Measurements from ENCODE around the gene TMEM141.
"Not testable (repeated sequence)": the region's sequence is repeated elsewhere in the genome, so short reads cannot be mapped to it uniquely, and the experiment has no call there.

The TMEM141 gene

DNA sequence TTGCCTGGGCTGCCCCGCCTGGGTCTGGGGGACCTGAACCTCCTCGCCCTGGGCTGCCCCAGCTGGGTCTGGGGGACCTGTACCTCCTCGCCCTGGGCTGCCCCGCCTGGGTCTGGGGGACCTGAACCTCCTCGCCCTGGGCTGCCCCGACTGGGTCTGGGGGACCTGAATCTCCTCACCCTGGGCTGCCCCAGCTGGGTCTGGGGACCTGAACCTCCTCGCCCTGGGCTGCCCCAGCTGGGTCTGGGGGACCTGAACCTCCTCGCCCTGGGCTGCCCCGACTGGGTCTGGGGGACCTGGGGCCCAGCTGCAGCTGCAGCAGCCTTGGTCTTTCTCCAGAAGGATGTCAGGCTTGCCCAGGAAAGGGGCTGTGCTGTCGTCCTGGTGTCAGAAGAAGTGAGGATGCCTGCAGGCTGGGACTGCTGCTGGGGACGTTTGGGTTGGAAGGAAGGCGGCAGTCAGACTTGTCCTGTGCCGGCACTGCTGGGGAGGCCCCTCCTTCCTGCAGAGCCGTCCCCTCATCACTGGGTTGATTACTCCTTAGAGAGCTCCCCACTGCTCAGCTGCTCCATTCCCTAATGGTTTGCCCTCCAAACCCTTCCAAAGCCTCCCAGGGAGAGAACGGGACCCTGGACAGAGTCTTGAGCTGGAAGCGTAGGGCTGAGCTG is 42.4 kb downstream of the TMEM141 start:
- not testable (repeated sequence) for DNase-seq (ENCODE audit: low spot score)

- DNase-seq (ENCODE audit: low spot score): no peak
Measured at GRCh38 chr9:136835162-136835931, 44.2 kb downstream of the TMEM141 start.

DNA sequence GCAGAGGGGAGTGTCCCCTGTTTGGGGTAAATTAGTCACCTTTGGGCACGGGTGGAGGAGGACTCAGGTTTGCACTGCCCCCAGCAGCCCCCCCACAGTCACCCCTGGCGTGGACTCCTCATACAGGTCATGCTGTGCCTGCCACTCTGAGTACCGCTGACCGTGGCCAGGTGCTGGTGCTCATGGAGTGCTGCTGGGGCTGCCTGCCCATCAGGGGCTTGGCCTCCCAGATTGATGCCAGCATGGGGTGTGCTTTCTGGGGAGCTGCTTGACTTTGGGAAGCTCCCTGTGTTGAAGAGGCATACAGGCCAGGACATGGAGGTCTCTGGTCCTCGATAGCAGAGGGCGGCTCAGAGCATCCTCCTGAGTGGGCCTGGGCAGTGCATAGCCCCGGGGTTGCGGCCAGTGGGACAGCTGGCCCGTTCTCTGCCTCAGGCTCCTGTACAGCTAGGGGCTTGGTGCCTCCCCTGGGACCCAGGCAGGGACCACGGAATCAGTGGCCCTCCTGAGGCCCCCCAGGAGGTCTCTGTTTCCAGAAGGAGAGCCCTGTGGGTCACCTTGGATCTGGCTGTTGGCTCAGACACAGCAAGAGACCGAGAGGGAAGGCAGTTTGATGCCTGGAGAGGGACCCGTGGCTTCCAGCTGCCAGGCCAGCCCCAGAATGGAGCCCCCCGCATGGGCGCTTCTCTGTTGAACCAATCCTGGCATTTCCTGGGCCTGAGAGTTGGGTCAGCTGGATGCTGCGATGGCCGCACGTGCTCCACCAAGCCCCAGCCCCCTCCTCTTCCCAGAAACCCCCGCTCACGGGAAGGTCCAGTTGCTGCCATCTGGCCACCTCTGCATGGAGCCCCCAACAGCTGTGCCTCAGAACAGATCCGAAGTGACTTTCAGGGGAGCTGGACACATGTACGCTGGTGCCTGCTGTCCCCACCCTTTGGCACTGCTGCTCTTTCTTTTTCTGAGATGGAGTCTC is 45.1 kb downstream of the TMEM141 start:
- DNase-seq (ENCODE audit: low spot score): no peak

DNA sequence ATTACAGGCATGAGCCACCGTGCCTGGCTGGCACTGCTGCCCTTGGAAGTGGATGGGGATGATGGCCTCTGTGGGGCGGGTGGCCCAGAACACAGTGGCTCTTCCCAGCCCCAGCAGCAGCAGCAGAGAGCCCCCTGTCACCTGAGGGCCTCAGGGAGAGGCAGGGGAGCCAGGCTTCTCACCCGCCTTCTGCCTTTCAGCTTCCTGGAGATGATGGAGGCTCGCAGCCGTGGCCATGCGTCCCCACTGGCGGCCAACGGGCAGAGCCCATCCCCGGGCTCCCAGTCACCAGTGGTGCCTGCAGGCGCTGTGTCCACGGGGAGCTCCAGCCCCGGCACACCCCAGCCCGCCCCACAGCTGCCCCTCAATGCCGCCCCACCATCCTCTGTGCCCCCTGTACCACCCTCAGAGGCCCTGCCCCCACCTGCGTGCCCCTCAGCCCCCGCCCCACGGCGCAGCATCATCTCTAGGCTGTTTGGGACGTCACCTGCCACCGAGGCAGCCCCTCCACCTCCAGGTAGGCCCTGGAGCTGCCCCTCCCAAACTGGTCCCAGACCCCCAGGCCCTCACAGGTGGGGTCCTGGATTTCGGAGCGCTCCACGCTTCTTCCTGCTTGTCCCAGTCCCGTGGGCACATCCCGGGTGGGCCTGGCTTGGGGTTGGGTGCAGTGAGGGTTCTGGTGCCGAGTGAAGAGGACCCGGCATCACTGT is 46.2 kb downstream of the TMEM141 start:
- no peak for DNase-seq (ENCODE audit: low spot score)

DNA sequence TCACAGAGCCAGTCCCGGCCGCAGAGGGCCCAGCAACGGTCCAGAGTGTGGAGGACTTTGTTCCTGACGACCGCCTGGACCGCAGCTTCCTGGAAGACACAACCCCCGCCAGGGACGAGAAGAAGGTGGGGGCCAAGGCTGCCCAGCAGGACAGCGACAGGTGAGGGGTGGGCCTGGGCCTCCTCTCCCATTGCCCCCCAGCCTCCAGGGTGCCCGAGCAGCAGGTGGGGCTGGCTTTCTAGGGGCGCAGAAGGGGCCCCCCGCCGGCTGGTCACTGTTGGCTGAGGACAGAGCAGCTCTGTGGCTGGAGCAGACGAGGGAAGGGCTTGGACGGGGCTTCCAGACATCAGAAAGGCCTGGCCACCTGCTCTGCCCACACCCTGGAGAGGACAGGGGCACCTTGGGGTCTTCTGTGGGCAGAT is 46.7 kb downstream of the TMEM141 start:
- not testable (repeated sequence) for DNase-seq (ENCODE audit: low spot score)

DNA sequence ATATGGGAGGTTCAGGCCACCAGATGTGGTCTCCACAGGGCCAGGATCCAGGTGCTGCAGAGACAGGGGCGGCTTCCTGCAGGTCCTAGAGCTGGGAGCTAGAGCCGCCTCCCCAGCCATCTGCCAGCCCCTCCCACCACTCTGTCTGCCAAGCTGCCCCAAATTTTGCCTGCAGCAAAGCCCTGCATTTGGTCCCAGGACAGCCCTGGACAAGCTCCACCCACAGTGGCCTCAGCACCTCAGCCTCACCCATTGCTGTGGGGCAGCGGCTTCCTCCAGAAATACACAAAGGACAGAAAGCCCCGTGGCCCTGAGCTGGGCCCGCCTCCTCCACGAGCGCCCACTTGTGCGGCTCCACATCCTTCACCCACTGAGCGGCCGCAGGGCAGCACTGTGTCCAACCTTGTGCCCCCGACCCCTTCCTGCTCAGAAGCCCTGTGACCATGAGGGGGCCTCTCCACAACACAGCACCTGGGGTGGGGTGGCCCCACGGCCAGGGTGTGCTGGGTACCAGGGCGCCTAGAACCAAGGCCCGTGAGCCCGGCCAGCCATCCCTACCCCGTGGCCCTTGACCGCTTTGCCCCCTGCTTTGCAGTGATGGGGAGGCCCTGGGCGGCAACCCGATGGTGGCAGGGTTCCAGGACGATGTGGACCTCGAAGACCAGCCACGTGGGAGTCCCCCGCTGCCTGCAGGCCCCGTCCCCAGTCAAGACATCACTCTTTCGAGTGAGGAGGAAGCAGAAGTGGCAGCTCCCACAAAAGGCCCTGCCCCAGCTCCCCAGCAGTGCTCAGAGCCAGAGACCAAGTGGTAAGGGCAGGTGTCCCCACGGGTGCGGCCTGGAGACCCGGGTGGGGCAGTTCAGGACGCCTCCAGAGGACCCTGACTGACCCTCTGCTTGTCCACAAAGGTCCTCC is 47.4 kb downstream of the TMEM141 start:
- no peak for DNase-seq (ENCODE audit: low spot score)

DNA sequence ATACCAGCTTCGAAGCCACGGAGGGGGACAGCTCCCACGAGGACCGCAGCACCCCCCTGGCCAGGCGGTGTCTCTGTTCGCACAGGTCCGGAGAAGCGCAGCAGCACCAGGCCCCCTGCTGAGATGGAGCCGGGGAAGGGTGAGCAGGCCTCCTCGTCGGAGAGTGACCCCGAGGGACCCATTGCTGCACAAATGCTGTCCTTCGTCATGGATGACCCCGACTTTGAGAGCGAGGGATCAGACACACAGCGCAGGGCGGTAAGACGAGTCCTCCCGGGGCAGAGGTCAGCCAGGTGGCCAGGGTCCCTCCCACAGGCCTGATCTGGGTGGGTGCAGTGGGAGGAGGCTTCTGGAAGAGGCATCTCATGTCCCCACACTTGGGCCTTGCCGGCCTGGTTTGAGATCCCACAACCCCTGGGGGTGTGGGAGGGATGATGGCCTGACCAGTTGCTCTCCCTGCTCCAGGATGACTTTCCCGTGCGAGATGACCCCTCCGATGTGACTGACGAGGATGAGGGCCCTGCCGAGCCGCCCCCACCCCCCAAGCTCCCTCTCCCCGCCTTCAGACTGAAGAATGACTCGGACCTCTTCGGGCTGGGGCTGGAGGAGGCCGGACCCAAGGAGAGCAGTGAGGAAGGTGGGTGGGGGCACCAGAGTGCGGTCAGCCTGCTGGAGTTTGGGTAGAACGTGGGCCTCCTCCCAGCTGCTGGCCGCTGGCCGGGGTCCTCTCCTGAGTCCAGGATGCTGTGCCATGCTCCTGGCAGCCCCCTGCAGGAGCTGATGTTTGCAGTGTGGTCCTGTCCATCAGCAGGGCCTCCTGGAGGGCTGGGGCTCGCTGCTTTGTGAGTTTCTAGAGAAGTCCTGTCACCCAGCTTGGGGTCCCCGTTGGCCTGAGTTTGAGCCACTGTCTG is 48.3 kb downstream of the TMEM141 start:
- no peak for DNase-seq (ENCODE audit: low spot score)

- DNase-seq (ENCODE audit: low spot score): no peak
Measured at GRCh38 chr9:136840140-136840876, 49.2 kb downstream of the TMEM141 start.

- DNase-seq (ENCODE audit: low spot score): peak; percentile 65
Measured at GRCh38 chr9:136840877-136841645, 49.9 kb downstream of the TMEM141 start.

- not testable (repeated sequence) for DNase-seq (ENCODE audit: low spot score)
Measured at GRCh38 chr9:136841646-136842379, 50.7 kb downstream of the TMEM141 start.

- peak; percentile 86 for DNase-seq (ENCODE audit: low spot score)
Measured at GRCh38 chr9:136842380-136842948, 51.3 kb downstream of the TMEM141 start, which contains the start of gene AJM1. Gene AJM1, plus strand, starts transcription at chr9:136842478. Its CDS starts 1,937 bp downstream, at chr9:136844415.

Small RNA genes within 50 kb of the gene (small RNA-seq; reads per million reads assigned to genes)
- gene AL355987.2 (0 reads per million in 2 experiments), gene ATP6V1G1P3 (0 reads per million in 2 experiments), gene MIR4292 (0 reads per million in 2 experiments), gene MIR6722 (0 reads per million in 2 experiments)

Measured in SK-N-DZ (cell line).